Endothelial cell of umbilical vein (primary cell): ENCODE data around the gene SUCLG1. TPM values are rescaled to one million over a fixed set of nuclear protein-coding genes. Genes with fewer than 3 reads are reported as not detected.

Source experiments
- BruUV-seq: library from RNA; stranded (reverse); fragments of 400-500 nt; replicated peaks from 2 replicates; lab custom pipeline; 2021; lab: Mats Ljungman, UMichigan
- CTCF ChIA-PET: fragments of 300-600, 350-600 bp; sonication (Branson Sonifier 250); formaldehyde crosslinking; loops from one replicate; lab custom pipeline; 2021; ENCODE audit warnings: antibody characterized with exemption, inconsistent platforms; lab: Charles Lee
- POLR2A ChIA-PET: fragments of 300-600, 350-600 bp; sonication (Branson Sonifier 250); formaldehyde crosslinking; loops from one replicate; lab custom pipeline; 2021; ENCODE audit warnings: antibody characterized with exemption, inconsistent platforms; lab: Charles Lee
- DNase-seq: peaks from one replicate; pipeline ENCODE4 v3.0.0-alpha.2; 2011; ENCODE audit warnings: low read depth, low spot score
- FAIRE-seq: peaks from 2 replicates; lab custom pipeline; 2011; peaks lifted over from hg19 to GRCh38; lab: Jason Lieb, UNC
- H2AFZ ChIP-seq: 2 replicates; pipeline ENCODE4 v1.6.0; 2012; ENCODE audit warnings: low read depth, low read length, control low read depth, inconsistent platforms
- H3K27ac ChIP-seq: 2 replicates; pipeline ENCODE4 v1.5.1; 2011; ENCODE audit warnings: low read depth, mild to moderate bottlenecking, control low read depth, low read length, moderate library complexity; ENCODE audit not compliant: insufficient read depth
- H3K27me3 ChIP-seq, 2 experiments: 2 replicates each; pipeline versions ENCODE4 v1.6.0 to v1.6.1; 2011; ENCODE audit warnings: low read length in 2 of 2, mixed read lengths in 1 of 2; ENCODE audit not compliant: control insufficient read depth in 2 of 2, insufficient read depth in 2 of 2
- H3K36me3 ChIP-seq, 2 experiments: 2 replicates in 1 of 2; 3 replicates in 1 of 2; pipeline ENCODE4 v1.5.1; 2011; ENCODE audit warnings: low read length in 2 of 2, mild to moderate bottlenecking in 1 of 2, moderate library complexity in 1 of 2; ENCODE audit not compliant: control insufficient read depth in 2 of 2, insufficient read depth in 2 of 2; ENCODE audit errors: extremely low read depth in 1 of 2
- H3K4me1 ChIP-seq: 3 replicates; pipeline ENCODE4 v1.5.1; 2011; ENCODE audit warnings: mild to moderate bottlenecking, low read length; ENCODE audit not compliant: control insufficient read depth, insufficient read depth; ENCODE audit errors: extremely low read depth
- H3K4me2 ChIP-seq: 2 replicates; pipeline ENCODE4 v1.6.1; 2011; ENCODE audit warnings: low read length, control low read depth, mixed read lengths; ENCODE audit not compliant: insufficient read depth
- H3K4me3 ChIP-seq, 3 experiments: fragments of 200-600 bp in 1 of 3; sonication (generic), shearing (Covaris generic) in 1 of 3; replicated peaks in 1 of 3; 2 replicates each; pipeline ENCODE4 v1.5.1; 2011 to 2016; ENCODE audit warnings: control low read depth in 3 of 3, low read length in 3 of 3, mild to moderate bottlenecking in 2 of 3, inconsistent platforms in 1 of 3, low read depth in 1 of 3, moderate library complexity in 1 of 3; ENCODE audit not compliant: insufficient read depth in 1 of 3
- H3K79me2 ChIP-seq: 2 replicates; pipeline ENCODE4 v1.6.0; 2012; ENCODE audit warnings: low read length, inconsistent platforms; ENCODE audit not compliant: control insufficient read depth, insufficient read depth
- H3K9ac ChIP-seq: replicated peaks from 2 replicates; pipeline ENCODE3; 2011; ENCODE audit warnings: low read length, control low read depth; ENCODE audit not compliant: insufficient read depth; ENCODE audit errors: extremely low read depth
- H3K9me1 ChIP-seq: replicated peaks from 3 replicates; pipeline ENCODE4 v1.6.0; 2011; ENCODE audit warnings: mild to moderate bottlenecking, low read length; ENCODE audit not compliant: control insufficient read depth, insufficient read depth; ENCODE audit errors: extremely low read depth
- H3K9me3 ChIP-seq: replicated peaks from 2 replicates; pipeline ENCODE4 v1.5.1; 2012; ENCODE audit warnings: low read length, inconsistent platforms; ENCODE audit not compliant: control insufficient read depth, insufficient read depth
- H4K20me1 ChIP-seq: replicated peaks from 2 replicates; pipeline ENCODE3; 2011; ENCODE audit warnings: mild to moderate bottlenecking, low read length; ENCODE audit not compliant: control insufficient read depth, insufficient read depth; ENCODE audit errors: extremely low read depth
- CTCF ChIP-seq, 2 donors: IDR thresholded peaks; 1 replicate in 1 of 2; 2 replicates in 1 of 2; pipeline ENCODE4 v1.5.1; 2011; ENCODE audit warnings: low read length in 2 of 2, mild to moderate bottlenecking in 2 of 2, moderate library complexity in 2 of 2, control low read depth in 1 of 2, inconsistent platforms in 1 of 2, low read depth in 1 of 2; ENCODE audit not compliant: insufficient read depth in 1 of 2; ENCODE audit errors: extremely low read depth in 1 of 2
- EZH2 ChIP-seq: IDR thresholded peaks from 2 replicates; pipeline ENCODE4 v1.6.1; 2012; ENCODE audit warnings: borderline replicate concordance, low read depth, mild to moderate bottlenecking, moderate library complexity, low read length, inconsistent platforms; ENCODE audit not compliant: severe bottlenecking
- FOS ChIP-seq: IDR thresholded peaks from 2 replicates; pipeline ENCODE4 v1.6.1; 2011; ENCODE audit warnings: mild to moderate bottlenecking, low read length, moderate library complexity, borderline replicate concordance; ENCODE audit not compliant: insufficient read depth
- GATA2 ChIP-seq: IDR thresholded peaks from 2 replicates; pipeline ENCODE4 v1.7.0; 2011; ENCODE audit warnings: low read depth, mild to moderate bottlenecking, moderate library complexity, mixed read lengths, low read length; ENCODE audit not compliant: insufficient read length, insufficient read depth
- JUN ChIP-seq: IDR thresholded peaks from 2 replicates; pipeline ENCODE4 v1.6.1; 2011; ENCODE audit warnings: borderline replicate concordance, low read depth; ENCODE audit not compliant: insufficient read length, insufficient read depth
- MAX ChIP-seq: IDR thresholded peaks from 2 replicates; pipeline ENCODE4 v1.6.1; 2011; ENCODE audit not compliant: insufficient read depth, insufficient read length
- MYC ChIP-seq: IDR thresholded peaks from one replicate; pipeline ENCODE4 v1.6.1; 2011; ENCODE audit warnings: mild to moderate bottlenecking, low read depth, low read length
- POLR2A ChIP-seq: IDR thresholded peaks from 2 replicates; pipeline ENCODE4 v1.6.1; 2012; ENCODE audit warnings: low read depth, mild to moderate bottlenecking, control low read depth, low read length
- POLR2AphosphoS5 ChIP-seq: IDR thresholded peaks from 2 replicates; pipeline ENCODE4 v1.6.1; 2012; ENCODE audit warnings: low read depth, mild to moderate bottlenecking, control low read depth, low read length, moderate library complexity; ENCODE audit not compliant: insufficient read depth
- dilution Hi-C: fragments of 300-500 bp; cut with MboI; formaldehyde crosslinking; loops from one replicate; pipeline ENCODE4 v1.15.0; 2019; ENCODE audit warnings: low sequenced_read_pairs; ENCODE audit not compliant: extremely low pct_ligation_motif_present
- intact Hi-C: fragments of 100-400 bp; cut with micrococcal nuclease; formaldehyde crosslinking; loops from one replicate; pipeline ENCODE4 v1.10.0; 2022
- polyA plus RNA-seq, 4 experiments: library from polyadenylated mRNA; depleted of rRNA in 3 of 4; stranded (reverse) in 3 of 4; unstranded in 1 of 4; fragments of >200 nt; gene quantifications; 2 replicates each; pipeline versions ENCODE4 v1.2.1 to v1.2.3, GENCODE V29; 2011 to 2012; ENCODE audit warnings: missing spikeins in 1 of 4
- total RNA-seq: library from RNA; stranded (reverse); gene quantifications from 2 replicates; pipeline ENCODE4 v1.2.3, GENCODE V29; 2021

The SUCLG1 gene
- total and polyA plus RNA-seq, 2 donors (not counting 3 experiments of a cell fraction or from before 2014, with no cell fraction given) = 31.7 to 59.2 TPM

DNA sequence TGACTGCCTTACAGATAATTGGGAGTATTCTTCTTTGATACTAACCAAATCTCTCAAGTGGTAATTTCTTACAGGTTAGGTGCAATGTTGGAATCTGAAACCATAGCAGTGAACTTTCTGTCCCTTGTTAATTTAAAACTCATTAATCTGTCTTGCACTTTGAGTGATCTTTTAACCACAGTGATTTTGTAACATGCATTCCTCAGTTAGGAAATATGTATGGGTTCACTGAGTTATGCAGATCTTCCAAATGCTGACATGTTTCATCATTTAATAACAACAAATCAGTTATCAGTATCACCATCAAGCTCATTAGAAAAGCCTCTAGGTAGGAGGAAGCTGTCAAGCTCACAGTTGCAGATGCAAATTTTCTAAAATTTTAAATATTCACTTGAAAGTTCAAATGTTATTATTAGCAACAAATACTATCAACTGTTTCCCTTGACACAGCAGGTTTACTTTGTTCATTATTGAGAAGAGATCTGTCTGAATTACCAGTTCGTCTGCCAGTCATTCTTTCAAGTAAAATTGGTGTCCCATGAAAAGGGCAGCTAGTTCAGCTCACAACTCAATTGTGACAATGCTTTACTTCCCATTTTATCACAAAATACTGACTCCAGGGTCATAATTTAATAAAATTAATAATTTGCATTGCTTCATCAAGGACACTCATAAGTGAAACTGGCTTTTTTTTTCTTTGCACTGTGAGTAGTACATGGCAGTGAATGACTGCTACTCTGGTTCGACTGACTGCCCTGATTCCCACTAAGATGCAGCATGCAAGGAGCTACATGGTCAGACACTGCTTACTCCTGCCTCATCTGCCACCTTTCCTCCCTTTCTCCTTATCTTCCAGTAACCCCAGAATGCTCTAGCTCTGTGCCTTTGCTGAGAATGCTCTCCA, 31.6 kb downstream of the SUCLG1 start:
- H4K20me1 ChIP-seq = no peaks in the 10 kb centered on the region
- H3K9me1 ChIP-seq = no peaks in the 10 kb centered on the region
- H3K9ac ChIP-seq = no peak overlapping the region
- H3K27ac ChIP-seq = no peak overlapping the region
- BruUV-seq = no TSS peak
- FAIRE-seq (no peak), DNase-seq (no peak)
- H3K4me2 ChIP-seq = no peak overlapping the region
- ChIA-PET POLR2A (no interaction called here), CTCF (interaction anchor here (1.4 kb wide), 1 partner anchor 10 kb away, joined by 6 read pairs; no protein-coding TSS in a partner anchor)
- no peak overlapping the region for H2AFZ ChIP-seq
- no peak for TF ChIP-seq POLR2A
- TF ChIP-seq JUN = no peak
- TF ChIP-seq GATA2 = no peak
- no peak for TF ChIP-seq POLR2AphosphoS5
- TF ChIP-seq FOS = no peak
- no peak for TF ChIP-seq MYC
- TF ChIP-seq EZH2 = no peak
- no peak for TF ChIP-seq MAX
- TF ChIP-seq CTCF (IDR thresholded peaks at IDR 0.05; ENCODE audit: extremely low read depth in 1 of 2, insufficient read depth in 1 of 2, low read depth in 1 of 2, low read length in 2 of 2) = no peak
- no peaks in the 10 kb centered on the region for H3K9me3 ChIP-seq
- no peak overlapping the region for H3K4me3 ChIP-seq
- peaks cover 0 to 9% of the 10 kb centered on the region in 2 experiments for H3K36me3 ChIP-seq
- no peaks in the 10 kb centered on the region for H3K79me2 ChIP-seq
- intact Hi-C loops = no loop called here
- H3K27me3 ChIP-seq = no peaks in the 10 kb centered on the region
- dilution Hi-C loops = no loop called here
- H3K4me1 ChIP-seq = no peaks in the 10 kb centered on the region
